GM12864 (cell line): Measurements from ENCODE around the gene TMEM213.

Source experiments
- DNase-seq: peaks from one replicate; pipeline ENCODE4 v3.0.0-alpha.2; 2011; ENCODE audit warnings: low read depth
- H3K4me3 ChIP-seq: 2 replicates; pipeline ENCODE4 v1.5.1; 2011; ENCODE audit warnings: mild to moderate bottlenecking, low read depth, low read length, control low read depth
- CTCF ChIP-seq: IDR thresholded peaks from 2 replicates; pipeline ENCODE4 v1.5.1; 2011; ENCODE audit warnings: low read depth, mild to moderate bottlenecking, moderate library complexity, low read length, control low read depth, inconsistent platforms; ENCODE audit errors: missing control alignments

TMEM213 gene

GRCh38 chr7:138753150-138753518, 44.7 kb upstream of the TMEM213 start:
- DNase-seq = no peak
- H3K4me3 ChIP-seq = no peak overlapping the region
- no peak for TF ChIP-seq CTCF

DNA sequence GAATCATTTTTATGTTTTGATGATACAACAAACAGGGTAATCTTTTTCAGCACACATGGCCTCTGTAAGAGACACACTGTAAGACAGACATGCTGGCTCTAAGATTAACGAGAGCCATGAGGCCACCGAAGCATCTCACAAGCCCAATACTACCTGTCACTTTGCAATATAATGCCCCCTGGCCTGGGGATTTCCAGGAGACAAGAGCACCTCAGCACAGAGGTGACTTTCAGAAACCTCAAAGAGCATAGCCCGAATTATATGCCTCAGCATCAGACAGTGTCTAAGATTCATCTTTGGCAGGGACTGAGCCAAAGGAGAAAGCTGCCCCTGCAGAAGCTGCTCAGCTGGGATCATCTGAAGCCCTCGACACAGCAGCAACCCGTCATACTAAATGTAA, 44.2 kb upstream of the TMEM213 start:
- no peak for DNase-seq
- no peak for TF ChIP-seq CTCF
- no peak overlapping the region for H3K4me3 ChIP-seq

- TF ChIP-seq CTCF = no peak
- no peak overlapping the region for H3K4me3 ChIP-seq
Measured at GRCh38 chr7:138755331-138755747, 42.5 kb upstream of the TMEM213 start.

GRCh38 chr7:138755842-138756590, 41.8 kb upstream of the TMEM213 start:
- no peak for DNase-seq
- H3K4me3 ChIP-seq = no peak overlapping the region
- TF ChIP-seq CTCF = no peak

More at GRCh38 chr7:138755331-138755747, 42.5 kb upstream of the TMEM213 start:
- DNase-seq = no peak

DNA sequence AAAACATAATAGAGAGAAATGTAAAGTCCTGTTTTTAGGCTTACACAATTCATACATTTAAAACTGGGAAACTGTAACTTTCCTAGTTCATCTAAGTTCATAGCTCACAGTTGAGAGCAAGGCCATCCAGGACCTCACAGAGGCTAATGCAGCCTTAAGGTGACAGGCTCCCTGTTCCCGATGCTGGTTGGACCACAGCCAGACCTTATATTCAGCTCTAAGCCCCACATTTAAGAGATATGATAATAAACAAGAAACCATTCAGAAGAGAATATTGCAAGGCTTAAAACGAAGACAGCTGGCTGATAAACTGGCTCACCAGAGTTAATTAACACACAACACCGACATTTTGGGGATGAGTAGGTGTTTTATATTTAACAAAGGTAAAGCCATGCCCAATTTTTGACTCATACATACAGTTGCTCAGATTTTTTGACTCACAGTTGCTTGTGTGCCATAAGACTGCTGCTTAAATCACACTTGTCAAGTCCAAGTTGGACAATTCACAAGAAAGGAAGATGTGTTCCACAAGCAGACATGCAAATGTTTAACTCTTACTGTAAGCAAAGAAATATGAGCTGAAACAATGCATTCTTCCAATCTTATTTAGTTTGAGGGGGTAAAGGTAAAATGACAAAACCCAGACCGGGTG, 41.1 kb upstream of the TMEM213 start:
- DNase-seq = no peak
- TF ChIP-seq CTCF = no peak
- H3K4me3 ChIP-seq = no peak overlapping the region

DNA sequence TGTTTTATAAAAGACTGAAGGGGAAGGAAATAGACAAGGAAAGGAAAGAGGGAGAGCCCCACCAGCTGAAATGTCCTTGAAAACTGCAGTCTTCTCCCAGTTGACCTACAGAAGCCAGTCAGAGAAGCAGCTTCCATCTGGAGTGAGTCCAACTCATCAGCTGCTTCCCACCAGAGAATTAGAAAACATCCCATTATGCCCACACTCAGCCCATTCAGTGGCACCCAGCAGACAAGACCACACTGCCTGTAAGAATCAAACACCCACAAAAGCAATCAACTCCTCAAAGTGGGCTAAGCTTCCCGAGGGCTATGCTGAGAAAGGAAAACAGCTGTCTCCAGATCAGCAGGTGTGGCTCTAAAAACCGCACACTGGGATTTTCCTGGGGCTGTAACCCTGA, 29.6 kb upstream of the TMEM213 start:
- H3K4me3 ChIP-seq = no peak overlapping the region
- DNase-seq = no peak
- no peak for TF ChIP-seq CTCF

DNA sequence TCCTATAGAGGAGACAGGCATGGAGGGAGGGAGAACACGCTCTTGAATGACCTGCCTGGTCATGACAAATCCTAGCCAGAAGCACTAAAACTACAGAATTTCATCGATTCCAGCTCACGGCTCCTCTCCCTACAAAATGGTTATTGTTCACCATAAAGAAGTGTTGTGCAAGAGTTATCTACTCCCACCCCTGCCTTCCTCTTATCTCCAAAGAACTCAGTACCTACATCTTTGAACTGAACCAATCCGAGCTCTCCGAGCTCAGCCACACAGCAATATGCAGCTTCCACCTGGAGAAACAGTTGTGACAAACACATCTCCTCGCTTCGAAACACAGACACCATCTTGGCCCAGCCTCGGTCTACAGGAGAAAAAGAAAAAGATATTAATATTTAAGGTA, 26.9 kb upstream of the TMEM213 start:
- no peak overlapping the region for H3K4me3 ChIP-seq
- no peak for DNase-seq
- no peak for TF ChIP-seq CTCF
